GM08714 (cell line): ENCODE data around the gene MCOLN2.

Experiments used
- H3K4me3 ChIP-seq: fragments of 200-500 bp; sonication (Bioruptor generic); 2 replicates; pipeline ENCODE4 v1.5.1; 2014; ENCODE audit warnings: mild to moderate bottlenecking, low read length, inconsistent platforms
- ZNF274 ChIP-seq: IDR thresholded peaks from 2 replicates; pipeline ENCODE4 v1.6.1; 2012; ENCODE audit warnings: mild to moderate bottlenecking, low read depth, low read length

MCOLN2 gene

DNA sequence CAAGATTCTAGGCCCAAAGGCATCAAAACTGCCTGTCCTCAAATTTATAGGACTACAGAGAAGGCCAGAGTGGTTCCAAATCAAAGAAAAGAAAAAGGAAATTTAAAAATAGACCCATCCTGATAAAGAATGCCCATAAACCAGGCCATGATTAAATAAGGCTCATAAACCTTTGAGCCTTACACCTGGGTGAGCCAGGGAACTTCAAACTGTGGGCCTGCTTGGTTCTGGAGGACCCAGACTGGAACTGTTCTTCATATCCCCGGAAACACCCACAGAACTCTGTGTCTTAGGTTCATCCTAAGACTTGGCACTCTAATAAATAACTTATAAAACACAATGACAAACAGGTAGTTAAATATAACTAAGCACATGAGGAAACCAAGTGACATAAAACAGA is 28.8 kb downstream of the MCOLN2 start:
- H3K4me3 ChIP-seq = no peak overlapping the region
- no peak for TF ChIP-seq ZNF274

DNA sequence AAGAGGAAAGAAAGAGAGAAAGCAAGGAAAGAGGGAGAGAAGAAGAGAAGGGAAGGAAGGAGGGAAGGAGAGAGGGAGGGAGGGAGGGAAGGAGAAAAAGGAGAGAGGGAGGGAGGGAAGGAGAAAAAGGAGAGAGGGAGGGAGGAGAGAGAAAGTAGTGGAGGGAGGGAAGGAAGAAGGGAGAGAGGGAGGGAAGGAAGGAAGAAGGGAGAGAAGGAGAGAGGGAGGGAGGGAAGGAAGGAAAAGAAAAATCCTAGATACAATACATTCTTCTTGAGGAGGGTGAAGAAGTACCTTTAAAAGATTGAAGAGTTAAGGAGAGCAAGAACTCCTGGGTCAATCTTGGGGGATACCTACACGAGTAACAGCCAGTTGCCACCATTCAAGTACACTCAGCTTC is 29.2 kb downstream of the MCOLN2 start:
- H3K4me3 ChIP-seq = no peak overlapping the region
- TF ChIP-seq ZNF274 = no peak

DNA sequence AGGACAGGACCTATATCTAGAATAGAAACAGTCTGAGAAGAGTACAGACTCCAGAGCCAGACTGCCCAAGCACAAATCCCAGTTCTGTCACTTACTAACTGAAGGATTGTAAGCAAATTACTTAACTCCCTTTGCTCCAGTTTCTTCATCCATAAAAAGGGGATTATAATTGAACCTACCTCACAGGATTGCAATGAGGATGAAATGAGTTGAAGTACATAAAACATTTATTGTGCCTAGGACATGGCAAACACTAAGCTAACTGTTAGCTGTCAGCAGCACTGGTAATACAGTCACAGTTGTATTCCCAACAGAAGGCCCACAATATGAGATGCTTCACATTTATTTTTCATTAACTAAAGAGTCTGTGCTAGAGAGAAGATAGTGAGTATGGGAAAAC is 33.9 kb downstream of the MCOLN2 start:
- no peak for TF ChIP-seq ZNF274
- no peak overlapping the region for H3K4me3 ChIP-seq

DNA sequence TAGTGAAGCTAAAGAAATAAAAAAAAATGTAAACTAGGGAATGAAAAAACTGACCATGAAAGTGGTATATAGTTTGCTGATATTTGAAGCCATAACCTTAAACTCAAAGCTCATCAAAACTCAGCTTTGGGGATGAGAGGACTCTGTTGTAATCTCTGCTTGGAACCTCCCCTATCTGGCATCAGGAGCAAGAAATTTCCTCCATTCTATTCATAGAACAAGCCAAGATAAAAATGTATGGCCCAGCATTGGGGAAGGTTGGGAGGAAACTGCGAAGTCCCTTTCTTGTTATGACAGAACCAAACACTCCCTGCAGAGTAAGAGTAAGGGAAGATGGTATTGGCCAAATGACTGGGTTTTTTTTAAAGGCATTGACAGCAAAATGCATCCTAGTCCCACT is 35.6 kb downstream of the MCOLN2 start:
- no peak for TF ChIP-seq ZNF274
- no peak overlapping the region for H3K4me3 ChIP-seq

DNA sequence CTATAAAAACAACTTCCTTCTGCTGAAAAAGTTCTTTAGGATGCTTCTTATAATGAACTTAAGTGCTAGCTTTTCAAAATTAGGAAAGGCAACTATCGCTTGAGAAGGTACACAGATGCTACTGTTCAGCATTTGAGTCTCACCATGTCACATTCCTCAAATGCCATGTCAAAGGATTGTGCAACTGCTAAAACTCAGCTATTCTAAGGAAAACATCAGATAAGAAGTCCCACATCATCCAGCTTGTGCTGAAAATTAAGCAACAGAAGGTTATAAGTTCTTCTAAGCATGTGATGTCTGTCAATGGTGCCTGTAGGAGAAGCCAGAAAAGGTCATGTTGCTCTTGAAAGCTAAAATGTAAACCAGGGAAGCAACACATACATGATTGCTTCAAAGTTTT is 36.5 kb downstream of the MCOLN2 start:
- no peak for TF ChIP-seq ZNF274
- no peak overlapping the region for H3K4me3 ChIP-seq

DNA sequence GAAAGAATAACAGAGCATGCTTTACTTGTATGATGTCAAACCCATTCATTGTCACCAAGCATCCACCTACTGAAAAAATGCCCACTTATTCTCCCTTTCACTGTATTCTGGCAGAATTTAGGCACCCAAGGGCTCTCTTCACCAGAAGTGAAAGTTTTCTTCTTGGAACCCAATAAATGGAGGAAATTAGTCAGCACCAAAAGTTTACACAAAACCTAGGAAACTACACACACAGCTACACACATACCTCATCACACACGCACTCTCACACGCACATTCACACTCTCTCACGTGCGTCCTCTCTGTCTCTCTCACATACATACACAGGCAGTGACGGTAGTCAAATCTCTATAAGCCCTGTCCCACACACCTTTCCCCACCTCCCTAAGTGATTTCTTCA is 37.6 kb downstream of the MCOLN2 start:
- no peak overlapping the region for H3K4me3 ChIP-seq
- no peak for TF ChIP-seq ZNF274

DNA sequence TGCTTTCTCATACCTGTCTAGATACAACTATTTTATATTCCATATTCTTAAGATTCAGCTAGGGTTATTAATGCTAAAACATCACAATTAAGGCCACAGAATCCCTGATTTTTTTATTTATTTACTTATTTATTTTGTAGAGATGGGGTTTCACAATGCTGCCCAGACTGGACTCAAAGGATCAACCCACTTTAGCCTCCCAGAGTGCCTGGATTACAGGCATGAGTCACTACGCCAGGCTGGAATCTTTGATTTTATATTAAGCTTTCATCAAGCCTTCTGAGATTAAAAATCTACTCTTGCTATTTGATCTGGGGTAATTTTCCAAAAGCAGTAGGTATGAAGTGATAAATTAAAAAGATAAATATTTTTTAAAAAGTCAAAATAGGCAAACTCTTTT is 38.9 kb downstream of the MCOLN2 start:
- no peak overlapping the region for H3K4me3 ChIP-seq
- TF ChIP-seq ZNF274 = no peak

DNA sequence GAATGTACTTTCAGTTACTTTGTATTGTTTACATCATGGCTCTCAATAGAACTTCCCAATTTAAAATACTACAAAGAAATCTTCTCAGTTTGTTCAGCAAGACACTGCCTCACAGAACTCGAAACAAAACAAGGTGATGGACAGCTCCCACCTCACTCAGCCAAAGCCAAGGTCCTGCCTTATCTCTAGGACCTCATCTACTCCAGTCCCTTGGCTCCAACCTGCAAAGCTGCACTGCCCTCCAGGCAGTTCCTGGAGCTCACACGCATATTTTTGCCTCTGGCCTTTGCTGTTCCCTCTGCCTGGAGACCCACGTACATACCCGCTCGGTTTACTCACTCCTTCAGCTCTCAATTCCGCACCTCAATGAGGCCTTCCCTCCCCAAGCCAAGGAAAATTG is 40.3 kb downstream of the MCOLN2 start:
- no peak overlapping the region for H3K4me3 ChIP-seq
- no peak for TF ChIP-seq ZNF274

DNA sequence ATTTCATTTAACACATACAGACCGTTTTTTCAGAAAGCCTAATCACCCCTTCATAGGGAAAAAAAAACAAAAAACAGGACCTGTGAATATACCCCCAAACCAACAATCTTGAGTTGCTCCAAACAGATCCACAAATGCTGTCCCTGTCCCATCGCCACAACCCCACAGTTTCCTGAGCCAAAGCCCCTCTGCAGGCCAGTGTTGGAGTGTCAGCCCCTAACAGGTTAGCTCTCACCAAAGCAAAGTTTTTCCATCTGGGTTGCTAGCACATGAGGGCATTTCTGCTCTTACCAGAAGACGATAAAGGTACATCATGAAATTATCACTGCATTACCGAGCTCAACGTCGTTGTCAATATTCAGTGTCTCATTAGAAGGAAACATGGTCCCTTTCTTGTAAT is 40.8 kb downstream of the MCOLN2 start:
- no peak overlapping the region for H3K4me3 ChIP-seq
- no peak for TF ChIP-seq ZNF274

DNA sequence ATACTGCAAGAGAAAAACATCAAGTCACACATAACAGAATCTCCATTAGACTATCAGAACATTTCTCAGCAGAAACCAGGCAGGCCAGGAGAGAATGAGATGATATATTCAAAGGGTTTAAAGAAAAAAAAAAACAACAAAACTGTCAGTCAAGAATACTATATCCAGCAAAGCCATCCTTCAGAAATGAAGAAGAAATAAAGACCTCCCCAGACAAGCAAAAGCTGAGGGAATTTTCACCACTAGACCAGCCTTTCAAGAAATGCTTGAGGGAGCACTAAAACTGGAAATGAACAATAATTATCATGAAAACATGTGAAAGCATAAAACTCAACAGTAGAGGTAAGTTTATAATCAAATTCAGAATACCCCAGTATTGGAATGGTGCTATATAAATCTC is 47.2 kb downstream of the MCOLN2 start:
- no peak overlapping the region for H3K4me3 ChIP-seq
- no peak for TF ChIP-seq ZNF274

DNA sequence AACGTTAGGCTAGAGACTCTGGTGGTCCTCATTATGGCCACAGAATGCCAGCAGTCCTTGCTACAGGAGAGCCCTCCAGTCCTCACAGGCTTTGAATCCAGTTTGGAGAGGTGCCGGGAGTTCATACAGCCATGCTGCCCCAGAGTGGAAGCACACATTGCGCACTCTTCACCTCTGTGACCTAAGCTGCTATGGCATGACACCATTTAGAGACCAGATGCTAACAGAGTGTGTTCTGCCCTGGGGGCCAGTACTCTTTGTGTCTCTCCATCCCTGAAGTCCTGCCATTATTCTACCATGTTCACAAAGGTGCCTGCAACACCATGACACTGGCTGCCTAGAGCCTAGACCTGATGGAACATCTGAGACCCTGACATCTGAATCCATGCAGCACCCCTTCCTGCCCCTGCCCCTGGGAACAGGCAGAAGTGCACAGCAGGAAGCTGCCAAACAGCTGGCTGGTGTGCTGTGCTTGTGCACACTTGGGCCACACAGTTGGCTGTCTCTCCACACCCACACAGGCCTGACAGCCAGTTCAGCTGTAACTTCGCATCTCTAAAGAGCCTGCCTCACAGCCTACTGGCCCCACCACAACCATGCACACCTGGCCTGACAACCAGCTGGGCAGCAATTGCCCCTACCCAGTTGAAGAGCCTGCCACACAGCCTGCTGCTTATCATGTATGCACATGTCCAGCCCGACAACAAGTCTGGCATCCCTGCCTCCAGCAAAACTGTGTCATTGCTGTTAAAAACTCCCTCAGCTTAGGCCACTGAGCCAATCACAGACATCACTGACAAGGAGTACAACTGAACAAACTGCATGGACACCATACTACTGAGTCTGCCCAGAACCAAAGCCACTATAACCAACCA is 49.1 kb downstream of the MCOLN2 start:
- TF ChIP-seq ZNF274 = no peak
- H3K4me3 ChIP-seq = no peak overlapping the region

DNA sequence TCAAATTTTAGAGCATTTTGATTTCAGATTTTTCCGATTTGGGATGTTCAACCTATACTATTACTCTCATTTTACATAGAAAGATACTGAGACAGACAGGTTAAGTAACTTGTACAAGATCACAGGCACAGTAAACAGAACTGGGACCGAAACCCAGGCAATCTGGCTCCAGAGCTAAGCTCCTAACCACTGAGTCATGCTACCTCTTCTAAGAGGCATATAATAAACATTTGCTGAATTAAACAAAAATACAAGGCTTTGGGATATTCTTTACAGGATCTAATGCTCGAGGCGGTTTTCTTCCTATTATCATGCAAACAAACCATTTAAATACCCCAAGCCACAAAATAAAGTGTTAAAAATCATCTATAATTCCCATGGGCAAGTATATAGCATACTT is 50.3 kb downstream of the MCOLN2 start:
- no peak for TF ChIP-seq ZNF274
- no peak overlapping the region for H3K4me3 ChIP-seq

DNA sequence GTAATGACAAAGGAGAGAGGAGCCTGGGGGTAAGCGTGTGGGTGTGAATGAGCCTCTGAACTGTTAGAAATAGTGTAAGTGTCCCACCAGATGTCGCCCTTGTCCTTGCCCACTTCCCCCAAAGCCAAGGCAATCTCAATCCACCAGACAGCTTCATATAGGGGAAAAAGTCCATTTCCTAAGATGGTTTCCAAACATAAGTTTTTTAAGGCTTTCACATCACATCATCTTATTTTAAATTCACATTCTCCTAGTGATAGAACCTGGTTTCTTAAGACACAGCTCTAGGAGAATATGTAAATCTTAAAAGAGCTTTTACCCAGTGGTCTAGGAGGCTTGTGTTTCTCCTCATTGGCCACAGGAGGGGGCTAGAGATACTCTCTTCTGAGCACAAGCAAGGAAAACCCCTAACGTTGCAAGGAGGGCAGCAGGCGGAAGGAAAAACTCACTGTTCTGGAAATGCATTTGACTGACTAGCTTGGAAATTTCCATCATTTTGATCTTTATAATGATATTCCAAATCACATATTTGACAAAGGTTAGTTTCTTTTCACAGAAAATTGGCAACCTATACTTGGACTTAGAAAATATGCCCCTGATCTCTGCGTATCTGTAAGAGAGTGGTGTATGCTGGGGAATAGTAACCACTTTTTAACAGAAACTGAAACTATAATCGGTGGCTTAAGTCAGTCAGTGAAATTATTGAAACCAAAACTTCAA is 52.0 kb downstream of the MCOLN2 start:
- H3K4me3 ChIP-seq = no peak overlapping the region; the same call in 1 of the 2 replicates
- TF ChIP-seq ZNF274 = no peak

DNA sequence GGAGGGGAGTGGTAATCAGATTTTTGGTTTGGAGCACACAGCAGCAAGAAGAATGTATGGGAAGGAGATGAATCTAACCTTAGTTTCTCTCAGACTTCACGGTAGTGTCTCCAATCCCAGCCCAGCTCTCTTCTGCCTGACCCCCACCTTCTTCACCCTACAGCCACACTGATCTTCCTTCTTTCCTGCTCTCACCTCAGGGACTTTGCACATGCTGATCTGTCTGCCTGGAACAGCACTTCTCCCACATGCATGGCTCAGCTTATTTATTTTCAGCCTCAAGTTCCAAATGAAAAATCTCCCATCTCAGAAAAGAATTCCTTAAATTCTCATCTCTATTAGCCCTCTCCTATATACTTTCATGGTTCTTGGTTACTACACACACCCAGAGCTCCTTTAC is 55.1 kb downstream of the MCOLN2 start:
- TF ChIP-seq ZNF274 = no peak
- no peak overlapping the region for H3K4me3 ChIP-seq

DNA sequence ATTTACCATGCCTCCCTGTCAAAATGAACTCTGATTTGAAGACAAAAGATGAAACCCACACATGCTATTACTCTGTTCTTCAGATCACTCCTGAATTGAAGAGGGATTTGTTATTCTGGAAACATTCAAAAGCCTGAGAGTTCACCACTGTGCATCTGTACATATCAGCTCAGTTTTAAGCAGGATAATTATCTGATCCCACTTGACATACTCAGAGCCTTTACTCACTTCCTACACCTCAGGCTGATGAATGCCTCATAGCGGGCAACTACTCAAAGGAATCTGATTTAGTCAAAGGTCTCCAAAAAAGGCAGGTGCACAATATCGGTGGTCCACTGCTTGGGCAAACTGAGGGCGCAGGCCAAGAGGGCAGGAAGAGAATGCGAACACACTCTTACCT is 56.4 kb downstream of the MCOLN2 start:
- TF ChIP-seq ZNF274 = no peak
- no peak overlapping the region for H3K4me3 ChIP-seq
